ENCODE results near the gene IGFBP5. TPM values are rescaled to one million over a fixed set of nuclear protein-coding genes. Genes with fewer than 3 reads are reported as not detected.

The IGFBP5 gene
- total and polyA plus RNA-seq, 9 of the 15 experiments (the other 6 are each of a cell fraction or from before 2014, with no cell fraction given) = 0.01 to 1.9 (median 0.03) TPM; not detected in 6

DNA sequence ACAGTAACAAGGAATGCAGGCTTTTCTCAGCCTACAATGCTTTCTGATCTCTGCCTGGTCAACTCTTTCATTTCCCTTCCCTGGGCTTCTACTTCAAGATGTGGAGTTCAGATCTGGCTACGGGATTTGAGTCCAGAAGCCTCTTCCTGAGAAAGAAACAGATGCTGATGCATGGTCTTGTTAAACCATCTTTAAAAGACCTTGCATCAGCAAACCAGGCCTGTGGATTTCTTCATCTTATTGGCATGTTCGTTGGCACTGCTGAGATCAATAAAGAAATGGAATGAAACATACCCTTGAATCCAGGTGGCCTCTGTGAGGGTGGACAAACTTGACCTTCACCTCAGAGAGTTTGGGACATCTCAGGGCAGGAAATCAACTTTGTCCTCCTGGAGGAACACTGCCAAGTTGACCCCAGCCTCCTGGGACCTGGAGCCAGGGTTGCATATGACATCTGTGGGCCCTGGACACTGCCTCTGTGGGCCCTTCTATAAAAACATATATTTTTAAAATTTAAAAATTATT lies 40.8 kb downstream of the IGFBP5 start:
- no peak overlapping the region for H3K4me3 ChIP-seq
- ChIA-PET POLR2A (no interaction called here), CTCF (ENCODE audit: low intra/inter-chr PET ratio) (no interaction called here)
- no peak overlapping the region for H2AFZ ChIP-seq (ENCODE audit: low read depth, low read length)
- H3K36me3 ChIP-seq (ENCODE audit: control insufficient read depth, insufficient read depth, low read length) = no peaks in the 10 kb centered on the region
- in situ Hi-C loops (cut with MboI) = loop anchor here (25.0 kb wide), 1 partner anchor 442 kb away; no protein-coding TSS in a partner anchor
- no peak overlapping the region for H3K27ac ChIP-seq (ENCODE audit: extremely low read depth, low read depth, low read length)
- BruUV-seq (replicated peaks) = no TSS peak
- no peak overlapping the region for H3K4me2 ChIP-seq (ENCODE audit: insufficient read depth, low read length)
- 0% methylated on average over 2 of the region's 2 CpGs for WGBS (ENCODE audit: insufficient coverage, low coverage, missing lambda C conversion rate)
- H3K27me3 ChIP-seq (ENCODE audit: control insufficient read depth in 2 of 2, insufficient read depth in 2 of 2, low read length in 2 of 2) = peaks cover 3 to 42% of the 10 kb centered on the region in 2 experiments; a peak in 4 of 5 replicates
- H3K9ac ChIP-seq (ENCODE audit: insufficient read depth in 1 of 2, low read depth in 2 of 2, low read length in 2 of 2) = no peak overlapping the region
- no peak for DNase-seq (ENCODE audit: extremely low read depth in 1 of 4, low spot score in 3 of 4)
- H3K79me2 ChIP-seq (ENCODE audit: control insufficient read depth, insufficient read depth, low read length) = no peaks in the 10 kb centered on the region
- H3K4me1 ChIP-seq (replicated peaks in 1 of 2; ENCODE audit: control insufficient read depth in 2 of 2, insufficient read depth in 2 of 2, low read length in 2 of 2) = no peaks in the 10 kb centered on the region; a peak in 1 of 5 replicates
- intact Hi-C loops (cut with micrococcal nuclease) = no loop called here
- H3K9me1 ChIP-seq (ENCODE audit: control insufficient read depth, insufficient read depth, low read length) = no peaks in the 10 kb centered on the region
- no peaks in the 10 kb centered on the region for H3K9me3 ChIP-seq (replicated peaks; ENCODE audit: control insufficient read depth, insufficient read depth, low read depth, low read length)
- no peak for FAIRE-seq
- H4K20me1 ChIP-seq (replicated peaks; ENCODE audit: control insufficient read depth, insufficient read depth, low read length) = no peaks in the 10 kb centered on the region
- ATAC-seq = no peak
- TF ChIP-seq ZNF12 (CRISPR knock-in tag; IDR thresholded peaks at IDR 0.05) (no peak), ZNF197 (CRISPR knock-in tag; IDR thresholded peaks at IDR 0.05; ENCODE audit: low read depth) (no peak), KLF13 (tag; IDR thresholded peaks at IDR 0.05; ENCODE audit: borderline replicate concordance, low read depth) (no peak), CXXC5 (CRISPR knock-in tag; IDR thresholded peaks at IDR 0.05) (no peak), ZNF140 (CRISPR knock-in tag; IDR thresholded peaks at IDR 0.05) (no peak), ZNF133 (CRISPR knock-in tag; IDR thresholded peaks at IDR 0.05) (no peak), SOX6 (IDR thresholded peaks at IDR 0.05) (no peak), ELF2 (CRISPR knock-in tag; IDR thresholded peaks at IDR 0.05) (no peak)
- TF ChIP-seq, protein P1, sequence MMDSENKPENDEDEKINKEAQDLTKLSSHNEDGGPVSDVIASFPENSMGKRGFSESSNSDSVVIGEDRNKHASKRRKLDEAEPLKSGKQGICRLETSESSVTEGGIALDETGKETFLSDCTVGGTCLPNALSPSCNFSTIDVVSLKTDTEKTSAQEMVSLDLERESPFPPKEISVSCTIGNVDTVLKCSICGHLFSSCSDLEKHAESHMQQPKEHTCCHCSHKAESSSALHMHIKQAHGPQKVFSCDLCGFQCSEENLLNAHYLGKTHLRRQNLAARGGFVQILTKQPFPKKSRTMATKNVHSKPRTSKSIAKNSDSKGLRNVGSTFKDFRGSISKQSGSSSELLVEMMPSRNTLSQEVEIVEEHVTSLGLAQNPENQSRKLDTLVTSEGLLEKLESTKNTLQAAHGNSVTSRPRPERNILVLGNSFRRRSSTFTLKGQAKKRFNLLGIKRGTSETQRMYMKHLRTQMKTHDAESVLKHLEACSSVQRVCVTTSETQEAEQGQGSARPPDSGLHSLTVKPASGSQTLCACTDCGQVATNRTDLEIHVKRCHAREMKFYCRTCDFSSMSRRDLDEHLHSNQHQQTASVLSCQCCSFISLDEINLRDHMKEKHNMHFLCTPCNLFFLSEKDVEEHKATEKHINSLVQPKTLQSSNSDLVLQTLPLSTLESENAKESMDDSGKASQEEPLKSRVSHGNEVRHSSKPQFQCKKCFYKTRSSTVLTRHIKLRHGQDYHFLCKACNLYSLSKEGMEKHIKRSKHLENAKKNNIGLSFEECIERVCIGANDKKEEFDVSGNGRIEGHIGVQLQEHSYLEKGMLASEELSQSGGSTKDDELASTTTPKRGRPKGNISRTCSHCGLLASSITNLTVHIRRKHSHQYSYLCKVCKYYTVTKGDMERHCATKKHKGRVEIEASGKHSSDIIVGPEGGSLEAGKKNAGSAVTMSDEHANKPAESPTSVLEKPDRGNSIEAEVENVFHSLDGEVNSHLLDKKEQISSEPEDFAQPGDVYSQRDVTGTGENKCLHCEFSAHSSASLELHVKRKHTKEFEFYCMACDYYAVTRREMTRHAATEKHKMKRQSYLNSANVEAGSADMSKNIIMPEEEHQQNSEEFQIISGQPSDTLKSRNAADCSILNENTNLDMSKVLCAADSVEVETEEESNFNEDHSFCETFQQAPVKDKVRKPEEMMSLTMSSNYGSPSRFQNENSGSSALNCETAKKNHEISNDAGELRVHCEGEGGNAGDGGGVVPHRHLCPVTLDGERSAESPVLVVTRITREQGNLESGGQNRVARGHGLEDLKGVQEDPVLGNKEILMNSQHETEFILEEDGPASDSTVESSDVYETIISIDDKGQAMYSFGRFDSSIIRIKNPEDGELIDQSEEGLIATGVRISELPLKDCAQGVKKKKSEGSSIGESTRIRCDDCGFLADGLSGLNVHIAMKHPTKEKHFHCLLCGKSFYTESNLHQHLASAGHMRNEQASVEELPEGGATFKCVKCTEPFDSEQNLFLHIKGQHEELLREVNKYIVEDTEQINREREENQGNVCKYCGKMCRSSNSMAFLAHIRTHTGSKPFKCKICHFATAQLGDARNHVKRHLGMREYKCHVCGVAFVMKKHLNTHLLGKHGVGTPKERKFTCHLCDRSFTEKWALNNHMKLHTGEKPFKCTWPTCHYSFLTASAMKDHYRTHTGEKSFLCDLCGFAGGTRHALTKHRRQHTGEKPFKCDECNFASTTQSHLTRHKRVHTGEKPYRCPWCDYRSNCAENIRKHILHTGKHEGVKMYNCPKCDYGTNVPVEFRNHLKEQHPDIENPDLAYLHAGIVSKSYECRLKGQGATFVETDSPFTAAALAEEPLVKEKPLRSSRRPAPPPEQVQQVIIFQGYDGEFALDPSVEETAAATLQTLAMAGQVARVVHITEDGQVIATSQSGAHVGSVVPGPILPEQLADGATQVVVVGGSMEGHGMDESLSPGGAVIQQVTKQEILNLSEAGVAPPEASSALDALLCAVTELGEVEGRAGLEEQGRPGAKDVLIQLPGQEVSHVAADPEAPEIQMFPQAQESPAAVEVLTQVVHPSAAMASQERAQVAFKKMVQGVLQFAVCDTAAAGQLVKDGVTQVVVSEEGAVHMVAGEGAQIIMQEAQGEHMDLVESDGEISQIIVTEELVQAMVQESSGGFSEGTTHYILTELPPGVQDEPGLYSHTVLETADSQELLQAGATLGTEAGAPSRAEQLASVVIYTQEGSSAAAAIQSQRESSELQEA (IDR thresholded peaks at IDR 0.05; ENCODE audit: low read depth) = no peak
- TF ChIP-seq, protein P2, sequence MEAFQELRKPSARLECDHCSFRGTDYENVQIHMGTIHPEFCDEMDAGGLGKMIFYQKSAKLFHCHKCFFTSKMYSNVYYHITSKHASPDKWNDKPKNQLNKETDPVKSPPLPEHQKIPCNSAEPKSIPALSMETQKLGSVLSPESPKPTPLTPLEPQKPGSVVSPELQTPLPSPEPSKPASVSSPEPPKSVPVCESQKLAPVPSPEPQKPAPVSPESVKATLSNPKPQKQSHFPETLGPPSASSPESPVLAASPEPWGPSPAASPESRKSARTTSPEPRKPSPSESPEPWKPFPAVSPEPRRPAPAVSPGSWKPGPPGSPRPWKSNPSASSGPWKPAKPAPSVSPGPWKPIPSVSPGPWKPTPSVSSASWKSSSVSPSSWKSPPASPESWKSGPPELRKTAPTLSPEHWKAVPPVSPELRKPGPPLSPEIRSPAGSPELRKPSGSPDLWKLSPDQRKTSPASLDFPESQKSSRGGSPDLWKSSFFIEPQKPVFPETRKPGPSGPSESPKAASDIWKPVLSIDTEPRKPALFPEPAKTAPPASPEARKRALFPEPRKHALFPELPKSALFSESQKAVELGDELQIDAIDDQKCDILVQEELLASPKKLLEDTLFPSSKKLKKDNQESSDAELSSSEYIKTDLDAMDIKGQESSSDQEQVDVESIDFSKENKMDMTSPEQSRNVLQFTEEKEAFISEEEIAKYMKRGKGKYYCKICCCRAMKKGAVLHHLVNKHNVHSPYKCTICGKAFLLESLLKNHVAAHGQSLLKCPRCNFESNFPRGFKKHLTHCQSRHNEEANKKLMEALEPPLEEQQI (IDR thresholded peaks at IDR 0.05) = no peak
- TF ChIP-seq, protein P3, sequence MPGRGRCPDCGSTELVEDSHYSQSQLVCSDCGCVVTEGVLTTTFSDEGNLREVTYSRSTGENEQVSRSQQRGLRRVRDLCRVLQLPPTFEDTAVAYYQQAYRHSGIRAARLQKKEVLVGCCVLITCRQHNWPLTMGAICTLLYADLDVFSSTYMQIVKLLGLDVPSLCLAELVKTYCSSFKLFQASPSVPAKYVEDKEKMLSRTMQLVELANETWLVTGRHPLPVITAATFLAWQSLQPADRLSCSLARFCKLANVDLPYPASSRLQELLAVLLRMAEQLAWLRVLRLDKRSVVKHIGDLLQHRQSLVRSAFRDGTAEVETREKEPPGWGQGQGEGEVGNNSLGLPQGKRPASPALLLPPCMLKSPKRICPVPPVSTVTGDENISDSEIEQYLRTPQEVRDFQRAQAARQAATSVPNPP (IDR thresholded peaks at IDR 0.05; ENCODE audit: borderline replicate concordance, insufficient read depth, insufficient read length) = no peak

All from K562 (cell line).